ENCODE results near the gene FRMPD2. TPM values are rescaled to one million over a fixed set of nuclear protein-coding genes. Genes with fewer than 3 reads are reported as not detected.

FRMPD2 gene
- total and polyA plus RNA-seq, 2 donors (not counting 3 experiments of a cell fraction or from before 2014, with no cell fraction given) = 0.42 TPM; not detected in 1

- BruUV-seq (replicated peaks) = no TSS peak
- CTCF ChIA-PET = no interaction called here
- H3K9me1 ChIP-seq (replicated peaks; ENCODE audit: control insufficient read depth, extremely low read depth, insufficient read depth, low read length) = no peaks in the 10 kb centered on the region
- intact Hi-C loops (cut with micrococcal nuclease) (no loop called here), dilution Hi-C loops (cut with MboI; ENCODE audit: extremely low pct_ligation_motif_present, low sequenced_read_pairs) (no loop called here)
- no peak overlapping the region for H3K4me3 ChIP-seq (replicated peaks in 1 of 3; ENCODE audit: insufficient read depth in 1 of 3, low read depth in 1 of 3, low read length in 3 of 3)
- no peak overlapping the region for H3K4me2 ChIP-seq (ENCODE audit: insufficient read depth, low read length)
- no peaks in the 10 kb centered on the region for H3K36me3 ChIP-seq (ENCODE audit: control insufficient read depth in 2 of 2, extremely low read depth in 1 of 2, insufficient read depth in 2 of 2, low read length in 2 of 2)
- H3K27ac ChIP-seq (ENCODE audit: insufficient read depth, low read depth, low read length) = no peak overlapping the region
- no peak overlapping the region for H2AFZ ChIP-seq (ENCODE audit: low read depth, low read length)
- no peak overlapping the region for H3K9ac ChIP-seq (replicated peaks; ENCODE audit: extremely low read depth, insufficient read depth, low read length)
- POLR2A ChIA-PET = no interaction called here
- no peak for FAIRE-seq
- no peaks in the 10 kb centered on the region for H3K79me2 ChIP-seq (ENCODE audit: control insufficient read depth, insufficient read depth, low read length)
- peaks cover 3 to 10% of the 10 kb centered on the region in 2 experiments for H3K27me3 ChIP-seq (ENCODE audit: control insufficient read depth in 2 of 2, insufficient read depth in 2 of 2, low read length in 2 of 2)
- no peaks in the 10 kb centered on the region for H3K9me3 ChIP-seq (replicated peaks; ENCODE audit: control insufficient read depth, insufficient read depth, low read length)
- H3K4me1 ChIP-seq (ENCODE audit: control insufficient read depth, extremely low read depth, insufficient read depth, low read length) = no peaks in the 10 kb centered on the region
- TF ChIP-seq EZH2 (IDR thresholded peaks at IDR 0.05; ENCODE audit: borderline replicate concordance, low read depth, low read length, severe bottlenecking) (no peak), FOS (IDR thresholded peaks at IDR 0.05; ENCODE audit: borderline replicate concordance, insufficient read depth, low read length) (no peak), GATA2 (IDR thresholded peaks at IDR 0.05; ENCODE audit: insufficient read depth, insufficient read length, low read depth, low read length) (no peak), POLR2A (IDR thresholded peaks at IDR 0.05; ENCODE audit: low read depth, low read length) (no peak), JUN (IDR thresholded peaks at IDR 0.05; ENCODE audit: borderline replicate concordance, insufficient read depth, insufficient read length, low read depth) (no peak), MAX (IDR thresholded peaks at IDR 0.05; ENCODE audit: insufficient read depth, insufficient read length) (no peak), MYC (IDR thresholded peaks at IDR 0.05; ENCODE audit: low read depth, low read length) (no peak), CTCF (IDR thresholded peaks at IDR 0.05; ENCODE audit: extremely low read depth in 1 of 2, insufficient read depth in 1 of 2, low read depth in 1 of 2, low read length in 2 of 2) (no peak)
- no peaks in the 10 kb centered on the region for H4K20me1 ChIP-seq (replicated peaks; ENCODE audit: control insufficient read depth, extremely low read depth, insufficient read depth, low read length)
- no peak for DNase-seq (ENCODE audit: low read depth, low spot score)
Measured at GRCh38 chr10:48205918-48206317, 68.6 kb downstream of the FRMPD2 start.

All from endothelial cell of umbilical vein (primary cell).